ENCODE measurements around the gene GGTLC2. TPM values are rescaled to one million over a fixed set of nuclear protein-coding genes. Genes with fewer than 3 reads are reported as not detected.

GGTLC2 gene
- total and polyA plus RNA-seq, 2 donors = not detected

GRCh38 chr22:22666307-22667091 lies 22.1 kb downstream of the GGTLC2 start:
- H3K4me1 ChIP-seq (ENCODE audit: insufficient read depth) = no peaks in the 10 kb centered on the region
- no peak overlapping the region for H3K4me3 ChIP-seq (ENCODE audit: low read depth, low read length)
- H3K36me3 ChIP-seq (ENCODE audit: insufficient read depth) = no peaks in the 10 kb centered on the region
- DNase-seq (ENCODE audit: extremely low spot score) = no peak
- 60% methylated on average over 7 of the region's 7 CpGs for WGBS
- no peak overlapping the region for H3K27ac ChIP-seq (ENCODE audit: low read depth)

GRCh38 chr22:22667966-22668880 lies 23.8 kb downstream of the GGTLC2 start:
- Histone ChIP-seq H3K4me1 (ENCODE audit: insufficient read depth) (no peaks in the 10 kb centered on the region), H3K4me3 (ENCODE audit: low read depth, low read length) (no peak overlapping the region), H3K27ac (ENCODE audit: low read depth) (no peak overlapping the region), H3K36me3 (ENCODE audit: insufficient read depth) (no peaks in the 10 kb centered on the region)
- no peak for DNase-seq (ENCODE audit: extremely low spot score)
- 81% methylated on average over 11 of the region's 11 CpGs for WGBS

GRCh38 chr22:22669093-22669492 lies 24.7 kb downstream of the GGTLC2 start:
- 83% methylated on average over 2 of the region's 2 CpGs for WGBS
- no peak overlapping the region for H3K27ac ChIP-seq (ENCODE audit: low read depth)
- no peak overlapping the region for H3K4me3 ChIP-seq (ENCODE audit: low read depth, low read length)
- no peak for DNase-seq (ENCODE audit: extremely low spot score)
- no peaks in the 10 kb centered on the region for H3K36me3 ChIP-seq (ENCODE audit: insufficient read depth)
- no peaks in the 10 kb centered on the region for H3K4me1 ChIP-seq (ENCODE audit: insufficient read depth)

- Histone ChIP-seq H3K4me1 (ENCODE audit: insufficient read depth) (no peaks in the 10 kb centered on the region), H3K36me3 (ENCODE audit: insufficient read depth) (no peaks in the 10 kb centered on the region), H3K4me3 (ENCODE audit: low read depth, low read length) (no peak overlapping the region), H3K27ac (ENCODE audit: low read depth) (no peak overlapping the region)
- WGBS = 68% methylated on average over 4 of the region's 4 CpGs
- DNase-seq (ENCODE audit: extremely low spot score) = no peak
Measured at GRCh38 chr22:22670076-22670795, 25.8 kb downstream of the GGTLC2 start.

GRCh38 chr22:22671506-22671905 lies 27.1 kb downstream of the GGTLC2 start:
- DNase-seq (ENCODE audit: extremely low spot score) = no peak
- no peak overlapping the region for H3K27ac ChIP-seq (ENCODE audit: low read depth)
- no peak overlapping the region for H3K4me3 ChIP-seq (ENCODE audit: low read depth, low read length)
- no peaks in the 10 kb centered on the region for H3K4me1 ChIP-seq (ENCODE audit: insufficient read depth)
- no peaks in the 10 kb centered on the region for H3K36me3 ChIP-seq (ENCODE audit: insufficient read depth)
- WGBS = 90% methylated on average over 1 of the region's 1 CpG

- Histone ChIP-seq H3K4me1 (ENCODE audit: insufficient read depth) (no peaks in the 10 kb centered on the region), H3K4me3 (ENCODE audit: low read depth, low read length) (no peak overlapping the region), H3K27ac (ENCODE audit: low read depth) (no peak overlapping the region), H3K36me3 (ENCODE audit: insufficient read depth) (no peaks in the 10 kb centered on the region)
- DNase-seq (ENCODE audit: extremely low spot score) = no peak
- WGBS = 66% methylated on average over 3 of the region's 3 CpGs
Measured at GRCh38 chr22:22673099-22673498, 28.7 kb downstream of the GGTLC2 start.

GRCh38 chr22:22673628-22674027 lies 29.2 kb downstream of the GGTLC2 start:
- Histone ChIP-seq H3K36me3 (ENCODE audit: insufficient read depth) (no peaks in the 10 kb centered on the region), H3K4me3 (ENCODE audit: low read depth, low read length) (no peak overlapping the region), H3K27ac (ENCODE audit: low read depth) (no peak overlapping the region), H3K4me1 (ENCODE audit: insufficient read depth) (no peaks in the 10 kb centered on the region)
- 85% methylated on average over 2 of the region's 2 CpGs for WGBS
- DNase-seq (ENCODE audit: extremely low spot score) = no peak

- 88% methylated on average over 4 of the region's 4 CpGs for WGBS
- no peaks in the 10 kb centered on the region for H3K4me1 ChIP-seq (ENCODE audit: insufficient read depth)
- DNase-seq (ENCODE audit: extremely low spot score) = no peak
Measured at GRCh38 chr22:22674467-22674866, 30.1 kb downstream of the GGTLC2 start.

GRCh38 chr22:22678970-22679369 lies 34.6 kb downstream of the GGTLC2 start:
- no peaks in the 10 kb centered on the region for H3K4me1 ChIP-seq (ENCODE audit: insufficient read depth)
- H3K36me3 ChIP-seq (ENCODE audit: insufficient read depth) = no peaks in the 10 kb centered on the region
- DNase-seq (ENCODE audit: extremely low spot score) = no peak
- H3K4me3 ChIP-seq (ENCODE audit: low read depth, low read length) = no peak overlapping the region
- no peak overlapping the region for H3K27ac ChIP-seq (ENCODE audit: low read depth)
- WGBS = 90% methylated on average over 4 of the region's 4 CpGs

More at GRCh38 chr22:22674467-22674866, 30.1 kb downstream of the GGTLC2 start:
- Histone ChIP-seq H3K36me3 (ENCODE audit: insufficient read depth) (no peaks in the 10 kb centered on the region), H3K27ac (ENCODE audit: low read depth) (no peak overlapping the region), H3K4me3 (ENCODE audit: low read depth, low read length) (no peak overlapping the region)

GRCh38 chr22:22680396-22680795 lies 36.0 kb downstream of the GGTLC2 start:
- Histone ChIP-seq H3K36me3 (ENCODE audit: insufficient read depth) (no peaks in the 10 kb centered on the region), H3K4me1 (ENCODE audit: insufficient read depth) (no peaks in the 10 kb centered on the region), H3K27ac (ENCODE audit: low read depth) (no peak overlapping the region), H3K4me3 (ENCODE audit: low read depth, low read length) (no peak overlapping the region)
- DNase-seq (ENCODE audit: extremely low spot score) = no peak
- 91% methylated on average over 4 of the region's 4 CpGs for WGBS

- Histone ChIP-seq H3K27ac (ENCODE audit: low read depth) (no peak overlapping the region), H3K4me3 (ENCODE audit: low read depth, low read length) (no peak overlapping the region), H3K36me3 (ENCODE audit: insufficient read depth) (no peaks in the 10 kb centered on the region), H3K4me1 (ENCODE audit: insufficient read depth) (no peaks in the 10 kb centered on the region)
- 21% methylated on average over 3 of the region's 3 CpGs for WGBS
- no peak for DNase-seq (ENCODE audit: extremely low spot score)
Measured at GRCh38 chr22:22681221-22681739, 36.9 kb downstream of the GGTLC2 start.

GRCh38 chr22:22682196-22682595 lies 37.8 kb downstream of the GGTLC2 start:
- Histone ChIP-seq H3K4me1 (ENCODE audit: insufficient read depth) (no peaks in the 10 kb centered on the region), H3K4me3 (ENCODE audit: low read depth, low read length) (no peak overlapping the region), H3K27ac (ENCODE audit: low read depth) (no peak overlapping the region), H3K36me3 (ENCODE audit: insufficient read depth) (no peaks in the 10 kb centered on the region)
- 99% methylated on average over 1 of the region's 1 CpG for WGBS
- no peak for DNase-seq (ENCODE audit: extremely low spot score)
